H1 (cell line): ENCODE measurements around the gene KLHL29. TPM values are rescaled to one million over a fixed set of nuclear protein-coding genes. Genes with fewer than 3 reads are reported as not detected.

ENCODE experiments used
- ATF2 ChIP-seq: IDR thresholded peaks from 2 replicates; pipeline ENCODE4 v1.6.1; 2012; ENCODE audit warnings: low read length, inconsistent platforms
- CBX5 ChIP-seq: fragments of 300-800, 300-1000 bp; sonication (generic); IDR thresholded peaks from 2 replicates; pipeline ENCODE4 v1.7.1; 2016; ENCODE audit warnings: antibody characterized with exemption, low read length, low read depth
- CHD7 ChIP-seq: fragments of 300-600 bp; sonication (generic); IDR thresholded peaks from 2 replicates; pipeline ENCODE4 v1.7.1; 2012; ENCODE audit warnings: low read length, moderate library complexity, mild to moderate bottlenecking, inconsistent platforms; ENCODE audit not compliant: insufficient replicate concordance
- JUN ChIP-seq: IDR thresholded peaks from 2 replicates; pipeline ENCODE4 v1.6.1; 2011; ENCODE audit warnings: low read depth, mild to moderate bottlenecking, improper control_type of control experiment, low read length
- POU5F1 ChIP-seq: IDR thresholded peaks from 2 replicates; pipeline ENCODE4 v1.6.1; 2011; ENCODE audit warnings: low read depth, mild to moderate bottlenecking, low read length, moderate library complexity
- SRF ChIP-seq: IDR thresholded peaks from 2 replicates; pipeline ENCODE4 v1.6.1; 2011; ENCODE audit warnings: mild to moderate bottlenecking, low read depth, low read length, moderate library complexity
- polyA plus RNA-seq, 7 experiments: library from polyadenylated mRNA; depleted of rRNA in 3 of 7; stranded (reverse) in 5 of 7; unstranded in 2 of 7; fragments of >200 nt in 5 of 7; fragments of 200-250 nt in 2 of 7; gene quantifications; 1 replicate in 5 of 7; 2 replicates in 1 of 7; 4 replicates in 1 of 7; pipeline versions ENCODE4 v1.2.1 to v1.2.3, GENCODE V29; 2011 to 2013; ENCODE audit warnings: missing spikeins in 2 of 7, mixed read lengths in 2 of 7
- total RNA-seq: library from RNA; stranded (reverse); fragmentation: NEBNext Ultra II Directional; extraction: Animal tissue kit (Norgen Biotek cat#: 25700); gene quantifications from 2 replicates; pipeline ENCODE4 v1.2.1, GENCODE V29; 2021

The KLHL29 gene
- total and polyA plus RNA-seq, 2 of the 8 experiments (the other 6 are each of a cell fraction or from before 2014, with no cell fraction given): 1.1 to 4.7 TPM

- TF ChIP-seq CHD7 (no peak), ATF2 (no peak), POU5F1 (no peak), CBX5 (no peak), JUN (no peak), SRF (no peak)
These were observed 29.1 kb downstream of the KLHL29 start (continued) for GRCh38 chr2:23414106-23414505.
